Activated CD4-positive, alpha-beta T cell treated with anti-CD3 and anti-CD28 coated beads, Interleukin-10, Interleukin-2, amounts not matched to agents 100 ng/mL and 50 ng/mL, durations not matched to agents 16 hours and 8 hours (primary cell): ENCODE data around the gene EIF3F.

Experiments
- DNase-seq: peaks from one replicate; pipeline ENCODE4 v3.0.0-alpha.2; 2020

Gene EIF3F

GRCh38 chr11:8040261-8040920 lies 53.3 kb downstream of the EIF3F start:
- no peak for DNase-seq

GRCh38 chr11:8040921-8041285 lies 53.8 kb downstream of the EIF3F start:
- DNase-seq, result no peak

DNA sequence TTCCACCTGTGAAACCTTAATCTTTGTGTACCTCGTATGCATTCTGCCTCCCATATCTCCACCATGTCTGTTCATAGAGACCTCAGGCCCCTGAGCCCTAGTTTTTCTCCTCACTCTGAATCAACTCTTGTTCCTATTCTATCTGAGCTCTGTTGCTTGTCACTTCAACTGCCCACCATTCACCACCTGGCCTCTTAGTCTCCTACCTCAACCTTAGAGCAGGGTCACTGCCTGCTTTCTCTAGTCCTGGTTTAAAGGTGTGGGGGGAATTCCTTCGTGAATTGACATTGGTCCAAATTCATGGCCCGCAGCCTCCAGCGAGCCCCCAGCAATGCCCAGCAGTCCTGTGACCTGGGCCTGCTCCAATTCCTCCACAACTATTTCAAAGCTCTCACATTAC lies 54.4 kb downstream of the EIF3F start:
- no peak for DNase-seq

DNA sequence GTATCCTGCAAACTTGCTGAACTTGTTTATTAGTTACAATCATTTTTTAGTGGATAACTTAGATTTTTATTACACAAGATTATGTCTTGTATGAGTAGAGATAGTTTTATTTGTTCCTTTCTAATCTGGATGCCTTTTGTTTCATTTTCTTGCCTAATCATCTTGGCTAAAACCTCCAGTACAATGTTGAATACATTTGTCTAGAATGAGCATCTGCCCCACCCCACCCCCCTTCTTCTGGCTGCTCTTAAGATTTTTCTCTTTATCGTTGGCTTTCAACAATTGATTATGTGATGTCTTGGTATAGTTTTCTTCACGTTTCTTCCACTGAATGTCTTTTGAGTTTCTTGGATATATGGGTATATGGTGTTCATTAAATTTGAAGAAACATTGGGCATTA lies 56.6 kb downstream of the EIF3F start:
- DNase-seq, result no peak

GRCh38 chr11:8045839-8046238 lies 58.7 kb downstream of the EIF3F start:
- DNase-seq, result no peak

DNA sequence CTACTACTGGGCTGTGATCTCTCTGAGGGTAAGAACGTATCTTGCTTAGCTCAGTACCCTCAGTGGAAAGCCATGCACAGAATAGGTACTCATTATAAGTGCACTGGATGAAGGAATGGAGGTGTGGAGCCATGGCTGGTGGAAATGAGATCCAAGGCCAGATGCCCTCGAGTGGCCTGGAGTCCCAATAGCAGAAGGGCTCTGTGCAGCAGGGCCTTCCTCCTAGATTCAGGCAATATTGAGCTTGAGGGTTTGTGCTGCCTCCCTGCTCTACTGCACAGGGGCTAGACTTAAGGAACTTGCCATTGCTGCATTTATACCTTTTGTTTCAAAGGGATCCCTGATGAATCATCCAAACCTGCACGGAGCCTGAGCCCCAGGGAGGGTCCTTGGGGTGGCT lies 60.2 kb downstream of the EIF3F start:
- no peak for DNase-seq

DNA sequence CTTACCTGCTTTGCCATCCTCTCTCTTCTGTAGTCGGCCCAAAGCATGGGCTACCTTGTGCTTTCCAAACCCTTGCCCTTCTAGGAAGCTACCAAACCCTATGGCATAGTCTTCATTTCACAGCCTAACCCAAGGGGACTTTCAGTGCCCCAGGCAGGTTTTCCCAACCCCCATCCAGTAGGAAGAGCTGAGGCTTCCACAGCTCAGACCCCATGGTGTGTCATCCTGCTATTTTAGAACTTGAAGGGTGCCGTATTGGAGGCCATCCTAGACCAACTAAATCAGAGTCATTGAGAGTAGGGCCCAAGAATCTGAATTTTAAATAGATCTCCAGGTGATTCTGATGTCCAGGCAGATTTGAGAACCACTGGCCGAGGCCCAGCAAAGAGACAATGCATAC lies 61.9 kb downstream of the EIF3F start:
- no peak for DNase-seq
